HCT116 (cell line): Measurements from ENCODE around the gene SDCCAG8. TPM values are rescaled to one million over a fixed set of nuclear protein-coding genes. Genes with fewer than 3 reads are reported as not detected.

ENCODE experiments used
- ATAC-seq: fragments of 200-7000 bp; cut with Tn5 transposase; 2 replicates; pipeline ENCODE4 v1.9.1; 2020; ENCODE audit warnings: mild to moderate bottlenecking, moderate library complexity
- BruUV-seq: library from RNA; stranded (reverse); fragments of 400-500 nt; replicated peaks from 2 replicates; lab custom pipeline; 2021; lab: Mats Ljungman, UMichigan
- CTCF ChIA-PET: fragments of 300-600 bp; sonication (Branson Sonifier 250); formaldehyde crosslinking; loops from one replicate; lab custom pipeline; 2021; ENCODE audit warnings: antibody characterized with exemption; lab: Charles Lee
- POLR2A ChIA-PET: fragments of 300-600, 350-600 bp; sonication (Branson Sonifier 250); formaldehyde crosslinking; loops from one replicate; lab custom pipeline; 2021; ENCODE audit warnings: antibody characterized with exemption; lab: Charles Lee
- RAD21 ChIA-PET, 2 experiments: fragments of 300-600 bp; sonication (Branson Sonifier 250); formaldehyde crosslinking; loops; one replicate each; lab custom pipeline; 2023; ENCODE audit warnings: low total read pairs in 2 of 2; ENCODE audit not compliant: uncharacterized antibody in 2 of 2, unreplicated experiment in 2 of 2, low non-redundant PET in 1 of 2; lab: Charles Lee
- DNase-seq: peaks from one replicate; pipeline ENCODE4 v3.0.0-alpha.2; 2010; ENCODE audit warnings: low read depth, low spot score
- H2AFZ ChIP-seq: fragments of 200-600 bp; shearing (Covaris generic), sonication (generic); 2 replicates; pipeline ENCODE4 v1.6.1; 2017; ENCODE audit warnings: low read depth, mixed run types, mixed read lengths, antibody characterized with exemption, low read length; ENCODE audit not compliant: poor library complexity, severe bottlenecking
- H3K27ac ChIP-seq: 2 replicates; pipeline ENCODE4 v1.5.1; 2012; ENCODE audit warnings: low read depth, low read length
- H3K27me3 ChIP-seq: fragments of 200-600 bp; sonication (generic); 2 replicates; pipeline ENCODE4 v1.6.1; 2016; ENCODE audit warnings: mixed run types, low read length, mixed read lengths; ENCODE audit not compliant: insufficient read depth
- H3K36me3 ChIP-seq, 2 experiments: fragments of 200-500 bp in 1 of 2; fragments of 200-600 bp in 1 of 2; sonication (Bioruptor generic) in 1 of 2; sonication (generic) in 1 of 2; 2 replicates each; pipeline versions ENCODE4 v1.5.1 to v1.6.1; 2014 to 2016; ENCODE audit warnings: low read length in 2 of 2, inconsistent platforms in 1 of 2, mixed read lengths in 1 of 2, mixed run types in 1 of 2; ENCODE audit not compliant: insufficient read depth in 2 of 2, control insufficient read depth in 1 of 2
- H3K4me1 ChIP-seq, 2 experiments: fragments of 200-600 bp in 1 of 2; sonication (generic) in 1 of 2; 2 replicates each; pipeline versions ENCODE4 v1.5.1 to v1.6.1; 2012 to 2017; ENCODE audit warnings: low read length in 2 of 2, inconsistent platforms in 1 of 2, mild to moderate bottlenecking in 1 of 2, mixed read lengths in 1 of 2, mixed run types in 1 of 2, moderate library complexity in 1 of 2; ENCODE audit not compliant: insufficient read depth in 2 of 2, control insufficient read depth in 1 of 2
- H3K4me2 ChIP-seq: fragments of 200-600 bp; sonication (generic); 2 replicates; pipeline ENCODE4 v1.6.1; 2017; ENCODE audit warnings: mixed run types, low read length, mixed read lengths
- H3K4me3 ChIP-seq, 2 experiments: fragments of 200-600 bp in 1 of 2; sonication (generic) in 1 of 2; replicated peaks in 1 of 2; 2 replicates each; pipeline ENCODE4 v1.5.1; 2011 to 2016; ENCODE audit warnings: low read length in 2 of 2, control low read depth in 1 of 2, low read depth in 1 of 2, mild to moderate bottlenecking in 1 of 2, mixed read lengths in 1 of 2, mixed run types in 1 of 2
- H3K79me2 ChIP-seq: fragments of 200-600 bp; sonication (generic); 2 replicates; pipeline ENCODE4 v1.6.1; 2017; ENCODE audit warnings: mild to moderate bottlenecking, mixed run types, low read length, moderate library complexity, mixed read lengths; ENCODE audit not compliant: insufficient read depth
- H3K9ac ChIP-seq: fragments of 200-600 bp; sonication (generic); 2 replicates; pipeline ENCODE4 v1.6.1; 2016; ENCODE audit warnings: low read length, mixed read lengths
- H3K9me2 ChIP-seq: fragments of 200-600 bp; sonication (generic), shearing (Covaris generic); 2 replicates; pipeline ENCODE4 v1.6.1; 2017; ENCODE audit warnings: mixed run types, mild to moderate bottlenecking, moderate library complexity; ENCODE audit not compliant: insufficient read depth
- H3K9me3 ChIP-seq, 2 experiments: fragments of 200-500 bp in 1 of 2; fragments of 200-600 bp in 1 of 2; sonication (Bioruptor generic) in 1 of 2; sonication (generic) in 1 of 2; 2 replicates each; pipeline ENCODE4 v1.6.1; 2014 to 2017; ENCODE audit warnings: low read length in 2 of 2, mixed read lengths in 2 of 2, inconsistent platforms in 1 of 2, low read depth in 1 of 2, mild to moderate bottlenecking in 1 of 2, mixed run types in 1 of 2, moderate library complexity in 1 of 2; ENCODE audit not compliant: control insufficient read depth in 1 of 2, insufficient read depth in 1 of 2
- H4K20me1 ChIP-seq: fragments of 200-600 bp; sonication (generic), shearing (Covaris generic); 2 replicates; pipeline ENCODE4 v1.6.1; 2017; ENCODE audit warnings: mixed run types, mild to moderate bottlenecking, moderate library complexity; ENCODE audit not compliant: insufficient read depth
- POLR2A ChIP-seq: IDR thresholded peaks from 2 replicates; pipeline ENCODE4 v1.7.0; 2011; ENCODE audit warnings: borderline replicate concordance; ENCODE audit not compliant: insufficient read depth, insufficient read length; ENCODE audit errors: extremely low read depth
- ZFX ChIP-seq: fragments of 450-650 bp; IDR thresholded peaks from 2 replicates; pipeline ENCODE4 v1.6.1; 2017
- ZNF274 ChIP-seq: fragments of 200-500 bp; sonication (Bioruptor generic); IDR thresholded peaks from 2 replicates; pipeline ENCODE4 v1.6.1; 2014; ENCODE audit warnings: mild to moderate bottlenecking, low read depth, low read length, inconsistent platforms
- intact Hi-C: fragments of 100-400 bp; cut with micrococcal nuclease; formaldehyde crosslinking; loops from 2 replicates; pipeline ENCODE4 v1.10.0; 2022
- total RNA-seq: library from RNA; stranded (reverse); gene quantifications from one replicate; pipeline ENCODE4 v1.2.1, GENCODE V29; 2021; ENCODE audit not compliant: unreplicated experiment

The SDCCAG8 gene
- total RNA-seq, 1 experiment from 2014 or later = 38.2 TPM

DNA sequence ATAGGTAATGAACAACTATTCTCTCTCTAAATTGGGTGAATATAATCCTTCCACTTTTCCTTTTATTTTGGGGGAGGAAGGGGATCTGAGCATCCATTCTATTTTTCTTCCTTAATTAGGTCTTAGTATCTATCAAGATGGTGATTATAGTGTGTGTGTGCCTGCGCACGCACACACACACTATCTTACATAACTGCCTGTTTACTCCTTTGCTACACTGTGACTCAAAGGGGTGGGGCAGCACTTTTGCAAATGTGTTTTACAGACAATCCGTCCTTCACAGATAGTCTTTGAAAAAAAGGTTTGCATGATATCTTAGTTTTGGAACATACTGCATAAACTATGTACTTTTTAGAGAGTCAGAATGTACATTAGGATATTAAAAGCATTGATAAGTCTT is 191.5 kb downstream of the SDCCAG8 start:
- ChIA-PET RAD21 (no interaction called here), CTCF (no interaction called here), POLR2A (no interaction called here)
- no TSS peak for BruUV-seq
- Histone ChIP-seq H3K9ac (no peak overlapping the region), H3K27me3 (no peaks in the 10 kb centered on the region), H4K20me1 (no peaks in the 10 kb centered on the region), H3K4me3 (no peak overlapping the region), H3K4me2 (no peak overlapping the region), H3K9me2 (no peaks in the 10 kb centered on the region), H2AFZ (no peak overlapping the region), H3K79me2 (no peaks in the 10 kb centered on the region), H3K27ac (no peak overlapping the region), H3K4me1 (no peaks in the 10 kb centered on the region), H3K36me3 (no peaks in the 10 kb centered on the region), H3K9me3 (no peaks in the 10 kb centered on the region)
- ATAC-seq (no peak), DNase-seq (no peak)
- intact Hi-C loops = no loop called here
- TF ChIP-seq ZFX = no peak

DNA sequence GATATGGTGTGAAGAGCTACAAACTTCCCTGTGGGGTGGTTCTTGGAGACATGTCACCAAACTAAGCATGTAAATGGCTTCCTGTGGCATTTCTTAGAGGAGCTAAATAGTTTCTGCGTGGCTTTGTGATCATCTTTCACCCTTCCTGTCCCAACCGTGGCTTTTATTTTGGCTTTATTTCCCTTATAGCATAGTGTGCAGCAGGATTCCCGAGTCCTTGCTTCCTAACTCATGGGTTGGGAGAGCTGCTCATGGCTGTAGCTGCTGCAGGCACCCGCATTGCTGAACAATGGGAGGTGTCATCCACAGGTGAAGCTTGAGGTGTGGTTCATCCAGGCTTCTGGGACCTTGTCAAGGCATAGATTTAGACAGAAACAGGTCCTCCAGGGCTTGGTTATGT is 192.0 kb downstream of the SDCCAG8 start:
- Histone ChIP-seq H3K4me3 (no peak overlapping the region), H3K4me2 (no peak overlapping the region), H3K27me3 (no peaks in the 10 kb centered on the region), H3K27ac (no peak overlapping the region), H3K9me2 (no peaks in the 10 kb centered on the region), H3K9me3 (no peaks in the 10 kb centered on the region), H2AFZ (no peak overlapping the region), H3K9ac (no peak overlapping the region), H3K4me1 (no peaks in the 10 kb centered on the region), H3K79me2 (no peaks in the 10 kb centered on the region), H4K20me1 (no peaks in the 10 kb centered on the region), H3K36me3 (no peaks in the 10 kb centered on the region)
- ChIA-PET POLR2A (no interaction called here), CTCF (no interaction called here), RAD21 (no interaction called here)
- no peak for DNase-seq
- no peak for ATAC-seq
- TF ChIP-seq ZNF274 = no peak
- BruUV-seq = no TSS peak
- intact Hi-C loops = no loop called here

DNA sequence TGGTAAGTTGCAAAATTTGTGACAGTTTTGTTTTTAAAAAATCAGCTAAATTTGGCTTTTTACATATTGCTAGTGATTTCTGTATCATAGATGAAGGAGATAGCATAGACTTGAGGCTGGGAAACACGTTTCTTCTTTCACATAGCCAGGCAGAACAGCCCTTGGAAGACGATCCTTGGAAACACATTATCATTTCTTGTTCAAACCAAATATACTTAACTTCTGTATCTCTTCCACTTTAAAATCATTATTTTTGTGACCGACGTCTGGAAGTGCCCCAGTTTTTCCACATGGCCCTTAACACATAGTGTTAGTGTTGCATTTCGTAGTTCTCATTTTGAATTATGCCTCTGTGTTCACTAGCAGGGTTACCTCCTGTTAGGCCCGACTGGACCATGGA is 193.5 kb downstream of the SDCCAG8 start:
- H3K36me3 ChIP-seq = no peaks in the 10 kb centered on the region
- ChIA-PET CTCF (no interaction called here), RAD21 (no interaction called here), POLR2A (no interaction called here)
- H3K9me3 ChIP-seq = no peaks in the 10 kb centered on the region
- no peaks in the 10 kb centered on the region for H3K79me2 ChIP-seq
- no peak overlapping the region for H3K9ac ChIP-seq
- BruUV-seq = no TSS peak
- no peaks in the 10 kb centered on the region for H3K27me3 ChIP-seq
- ATAC-seq = no peak
- intact Hi-C loops = no loop called here
- no peak for TF ChIP-seq POLR2A
- no peaks in the 10 kb centered on the region for H3K4me1 ChIP-seq
- DNase-seq = no peak
- no peaks in the 10 kb centered on the region for H3K9me2 ChIP-seq
- no peak overlapping the region for H3K27ac ChIP-seq
- no peak overlapping the region for H3K4me3 ChIP-seq
- H2AFZ ChIP-seq = no peak overlapping the region
- H3K4me2 ChIP-seq = no peak overlapping the region
- H4K20me1 ChIP-seq = no peaks in the 10 kb centered on the region
